ENCODE data around the gene FRMD6. TPM values are rescaled to one million over a fixed set of nuclear protein-coding genes. Genes with fewer than 3 reads are reported as not detected.

Gene FRMD6
- total and polyA plus RNA-seq, 12 donors, result 6.4 to 42.6 (median 23.3) TPM

GRCh38 chr14:51653775-51654532, 2.2 kb downstream of the FRMD6 start:
- intact Hi-C loops (cut with DNase I), result loop anchor here (5.0 to 10.0 kb wide), 3 partner anchors 121 to 369 kb away; no protein-coding TSS in a partner anchor
- Histone ChIP-seq H3K36me3 (replicated peaks in 1 of 2) (no peaks in the 10 kb centered on the region), H3K27me3 (no peaks in the 10 kb centered on the region), H3K27ac (peak overlapping the region in 2 of 5 donors; percentile 97 to 99), H3K4me3 (peak overlapping the region in 1 of 4 donors; percentile 80), H3K9me3 (replicated peaks in 1 of 3) (no peaks in the 10 kb centered on the region), H3K4me1 (replicated peaks in 1 of 2) (peaks cover 6 to 25% of the 10 kb centered on the region in 2 donors)
- no peak for TF ChIP-seq POLR2A (IDR thresholded peaks at IDR 0.05)
- TF ChIP-seq CTCF (IDR thresholded peaks at IDR 0.05), result no peak
- no peak for DNase-seq
- 75 to 84% (median 78%) methylated on average over 4 of the region's 4 CpGs for WGBS, 4 donors

- 69 to 74% (median 72%) methylated on average over 1 of the region's 1 CpG for WGBS, 4 donors
- H3K27me3 ChIP-seq, result no peaks in the 10 kb centered on the region
- DNase-seq, result no peak
- no peak for TF ChIP-seq POLR2A (IDR thresholded peaks at IDR 0.05)
- H3K4me3 ChIP-seq, result no peak overlapping the region
- H3K4me1 ChIP-seq (replicated peaks in 1 of 2), result peaks cover 6 to 19% of the 10 kb centered on the region in 2 donors
- H3K9me3 ChIP-seq (replicated peaks in 1 of 3), result no peaks in the 10 kb centered on the region
- H3K36me3 ChIP-seq (replicated peaks in 1 of 2), result no peaks in the 10 kb centered on the region
- intact Hi-C loops (cut with DNase I), result loop anchor here (5.0 to 10.0 kb wide), 3 partner anchors 120 to 370 kb away; no protein-coding TSS in a partner anchor
- H3K27ac ChIP-seq, result no peak overlapping the region
These were observed 2.8 kb downstream of the FRMD6 start for GRCh38 chr14:51654533-51654845.

- no peaks in the 10 kb centered on the region for H3K27me3 ChIP-seq
- no peak overlapping the region for H3K27ac ChIP-seq
- no peak for DNase-seq
- 73 to 93% (median 92%) methylated on average over 1 of the region's 1 CpG for WGBS, 4 donors
- no peaks in the 10 kb centered on the region for H3K36me3 ChIP-seq (replicated peaks in 1 of 2)
- H3K4me3 ChIP-seq, result no peak overlapping the region
- intact Hi-C loops (cut with DNase I), result loop anchor here (10.0 kb wide), 2 partner anchors 117 to 373 kb away; no protein-coding TSS in a partner anchor
- no peaks in the 10 kb centered on the region for H3K9me3 ChIP-seq (replicated peaks in 1 of 3)
- TF ChIP-seq POLR2A (IDR thresholded peaks at IDR 0.05) (no peak), CTCF (IDR thresholded peaks at IDR 0.05) (no peak)
- H3K4me1 ChIP-seq (replicated peaks in 1 of 2), result peaks cover 5 to 16% of the 10 kb centered on the region in 2 donors
These were observed 6.1 kb downstream of the FRMD6 start for GRCh38 chr14:51657762-51658161.

GRCh38 chr14:51658441-51659173, 6.9 kb downstream of the FRMD6 start:
- intact Hi-C loops (cut with DNase I), result loop anchor here (10.0 kb wide), 2 partner anchors 116 to 374 kb away; no protein-coding TSS in a partner anchor
- no peak overlapping the region for H3K4me3 ChIP-seq
- H3K36me3 ChIP-seq (replicated peaks in 1 of 2), result no peaks in the 10 kb centered on the region
- peaks cover 0 to 16% of the 10 kb centered on the region in 2 donors for H3K4me1 ChIP-seq (replicated peaks in 1 of 2)
- WGBS, 4 donors, result 77 to 85% (median 81%) methylated on average over 6 of the region's 6 CpGs
- H3K27me3 ChIP-seq, result no peaks in the 10 kb centered on the region
- H3K27ac ChIP-seq, result no peak overlapping the region
- TF ChIP-seq CTCF (IDR thresholded peaks at IDR 0.05), result no peak
- TF ChIP-seq POLR2A (IDR thresholded peaks at IDR 0.05), result no peak
- DNase-seq, result no peak
- H3K9me3 ChIP-seq (replicated peaks in 1 of 3), result no peaks in the 10 kb centered on the region
